GM21737 (cell line): Measurements from ENCODE around the gene OBSCN.

Experiments used
- ATAC-seq: cut with Tn5 transposase; IDR thresholded peaks from one replicate; pipeline ENCODE4 v1.9.1; 2021; ENCODE audit warnings: mild to moderate bottlenecking, moderate library complexity; ENCODE audit not compliant: unreplicated experiment

Gene OBSCN, protein sequence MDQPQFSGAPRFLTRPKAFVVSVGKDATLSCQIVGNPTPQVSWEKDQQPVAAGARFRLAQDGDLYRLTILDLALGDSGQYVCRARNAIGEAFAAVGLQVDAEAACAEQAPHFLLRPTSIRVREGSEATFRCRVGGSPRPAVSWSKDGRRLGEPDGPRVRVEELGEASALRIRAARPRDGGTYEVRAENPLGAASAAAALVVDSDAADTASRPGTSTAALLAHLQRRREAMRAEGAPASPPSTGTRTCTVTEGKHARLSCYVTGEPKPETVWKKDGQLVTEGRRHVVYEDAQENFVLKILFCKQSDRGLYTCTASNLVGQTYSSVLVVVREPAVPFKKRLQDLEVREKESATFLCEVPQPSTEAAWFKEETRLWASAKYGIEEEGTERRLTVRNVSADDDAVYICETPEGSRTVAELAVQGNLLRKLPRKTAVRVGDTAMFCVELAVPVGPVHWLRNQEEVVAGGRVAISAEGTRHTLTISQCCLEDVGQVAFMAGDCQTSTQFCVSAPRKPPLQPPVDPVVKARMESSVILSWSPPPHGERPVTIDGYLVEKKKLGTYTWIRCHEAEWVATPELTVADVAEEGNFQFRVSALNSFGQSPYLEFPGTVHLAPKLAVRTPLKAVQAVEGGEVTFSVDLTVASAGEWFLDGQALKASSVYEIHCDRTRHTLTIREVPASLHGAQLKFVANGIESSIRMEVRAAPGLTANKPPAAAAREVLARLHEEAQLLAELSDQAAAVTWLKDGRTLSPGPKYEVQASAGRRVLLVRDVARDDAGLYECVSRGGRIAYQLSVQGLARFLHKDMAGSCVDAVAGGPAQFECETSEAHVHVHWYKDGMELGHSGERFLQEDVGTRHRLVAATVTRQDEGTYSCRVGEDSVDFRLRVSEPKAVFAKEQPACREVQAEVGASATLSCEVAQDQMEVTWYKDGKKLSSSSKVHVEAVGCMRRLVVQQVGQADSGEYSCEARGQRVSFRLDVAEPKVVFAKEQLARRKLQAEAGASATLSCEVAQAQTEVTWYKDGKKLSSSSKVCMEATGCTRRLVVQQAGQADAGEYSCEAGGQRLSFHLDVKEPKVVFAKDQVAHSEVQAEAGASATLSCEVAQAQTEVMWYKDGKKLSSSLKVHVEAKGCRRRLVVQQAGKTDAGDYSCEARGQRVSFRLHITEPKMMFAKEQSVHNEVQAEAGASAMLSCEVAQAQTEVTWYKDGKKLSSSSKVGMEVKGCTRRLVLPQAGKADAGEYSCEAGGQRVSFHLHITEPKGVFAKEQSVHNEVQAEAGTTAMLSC (N-terminal part only)

DNA sequence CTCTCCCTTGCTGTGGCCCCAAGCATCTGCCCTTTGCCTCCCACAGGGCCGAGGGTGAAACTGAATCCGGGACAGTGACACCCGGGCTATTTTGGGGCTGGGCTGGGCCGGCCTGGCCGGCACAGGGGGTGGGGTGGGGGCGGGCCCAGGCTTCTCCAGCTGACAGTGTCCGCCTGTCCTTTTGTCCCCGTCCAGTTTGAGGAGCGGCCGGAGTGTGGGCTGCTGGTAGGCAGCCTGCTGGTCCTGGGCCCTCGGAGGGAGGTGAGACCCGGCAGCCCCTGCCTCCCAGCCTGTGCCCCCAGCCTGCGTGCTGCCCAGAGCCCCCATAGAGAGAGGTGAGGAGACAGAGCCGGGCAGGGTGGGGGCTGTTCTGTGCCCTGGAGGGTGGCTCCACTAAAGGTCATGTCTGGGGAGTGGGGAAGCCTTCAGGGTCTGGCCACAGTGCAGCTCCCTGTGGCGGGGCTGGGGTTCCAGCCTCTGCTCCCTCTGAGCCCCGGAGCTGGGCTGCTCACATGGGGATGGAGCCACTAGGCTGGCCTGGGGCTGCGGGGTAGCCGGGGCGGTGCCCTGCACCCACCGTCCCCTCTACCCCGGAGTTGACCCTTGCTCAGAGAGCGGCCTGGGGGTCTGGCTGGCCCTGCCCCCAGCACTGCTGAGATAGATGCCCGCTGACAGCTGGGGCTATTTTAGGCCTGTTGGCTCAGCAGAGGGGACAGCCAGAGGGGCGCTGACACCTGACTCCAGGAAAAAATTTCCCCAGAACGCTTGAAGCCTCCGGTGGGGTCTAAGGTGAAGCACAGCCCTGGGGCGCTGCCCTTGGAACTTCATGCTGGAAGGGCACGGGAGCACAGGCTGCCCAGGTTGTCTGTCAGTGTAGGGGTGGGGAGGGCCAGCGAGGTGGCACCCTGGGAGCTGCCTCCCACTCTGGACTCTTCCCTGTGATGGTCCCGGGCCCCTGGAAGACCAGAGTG is at the start of gene OBSCN:
OBSCN (plus strand) TSS at position 194 of the 971 bp plus-strand sequence. CDS start 3,740 bp downstream, outside the sequence.
- no peak for ATAC-seq

DNA sequence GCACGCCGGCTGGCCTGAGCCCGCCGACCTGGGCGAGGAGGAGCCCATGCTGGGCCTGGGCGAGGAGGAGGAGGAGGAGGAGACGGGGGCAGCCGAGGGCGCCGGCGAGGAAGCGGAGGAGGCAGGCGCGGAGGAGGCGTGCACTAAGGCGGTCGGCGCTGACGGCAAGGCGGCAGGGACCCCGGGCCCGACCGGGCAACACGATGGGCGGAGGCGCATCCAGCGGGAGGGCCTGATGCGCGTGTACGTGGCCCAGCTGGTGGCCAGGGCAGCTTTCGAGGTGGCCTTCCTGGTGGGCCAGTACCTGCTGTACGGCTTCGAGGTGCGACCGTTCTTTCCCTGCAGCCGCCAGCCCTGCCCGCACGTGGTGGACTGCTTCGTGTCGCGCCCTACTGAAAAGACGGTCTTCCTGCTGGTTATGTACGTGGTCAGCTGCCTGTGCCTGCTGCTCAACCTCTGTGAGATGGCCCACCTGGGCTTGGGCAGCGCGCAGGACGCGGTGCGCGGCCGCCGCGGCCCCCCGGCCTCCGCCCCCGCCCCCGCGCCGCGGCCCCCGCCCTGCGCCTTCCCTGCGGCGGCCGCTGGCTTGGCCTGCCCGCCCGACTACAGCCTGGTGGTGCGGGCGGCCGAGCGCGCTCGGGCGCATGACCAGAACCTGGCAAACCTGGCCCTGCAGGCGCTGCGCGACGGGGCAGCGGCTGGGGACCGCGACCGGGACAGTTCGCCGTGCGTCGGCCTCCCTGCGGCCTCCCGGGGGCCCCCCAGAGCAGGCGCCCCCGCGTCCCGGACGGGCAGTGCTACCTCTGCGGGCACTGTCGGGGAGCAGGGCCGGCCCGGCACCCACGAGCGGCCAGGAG is 49.5 kb upstream of the OBSCN start:
- ATAC-seq = no peak

DNA sequence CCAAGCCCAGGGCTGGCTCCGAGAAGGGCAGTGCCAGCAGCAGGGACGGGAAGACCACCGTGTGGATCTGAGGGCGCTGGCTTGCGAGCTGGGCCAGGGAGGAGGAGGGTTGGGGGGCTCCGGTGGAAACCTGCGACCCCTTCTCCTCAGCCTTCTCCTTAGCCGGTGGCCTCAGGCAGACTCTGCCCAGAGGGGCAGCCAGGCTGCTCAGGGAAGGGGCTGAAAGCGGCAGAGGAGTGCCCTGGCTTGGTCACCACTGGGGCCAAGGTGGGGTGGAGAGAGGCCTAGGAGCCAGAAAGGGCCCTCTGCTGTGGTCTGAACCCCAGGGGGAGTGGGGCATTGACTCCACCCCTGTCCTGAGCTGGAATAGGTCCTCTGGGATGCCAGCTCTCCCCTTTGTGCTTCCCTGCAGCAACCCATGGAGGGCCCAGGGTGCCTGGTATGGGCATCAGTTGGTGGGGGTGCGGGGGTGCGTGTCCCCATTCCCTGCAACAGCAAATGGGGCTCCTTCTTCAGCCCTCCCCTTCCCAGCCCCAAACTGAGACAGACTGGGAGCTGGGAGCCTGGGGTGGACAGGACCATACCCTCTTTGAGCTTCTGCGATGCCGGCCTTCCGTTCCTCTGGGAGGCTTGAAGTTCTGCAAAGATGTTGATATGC is 48.7 kb upstream of the OBSCN start:
- ATAC-seq = no peak

DNA sequence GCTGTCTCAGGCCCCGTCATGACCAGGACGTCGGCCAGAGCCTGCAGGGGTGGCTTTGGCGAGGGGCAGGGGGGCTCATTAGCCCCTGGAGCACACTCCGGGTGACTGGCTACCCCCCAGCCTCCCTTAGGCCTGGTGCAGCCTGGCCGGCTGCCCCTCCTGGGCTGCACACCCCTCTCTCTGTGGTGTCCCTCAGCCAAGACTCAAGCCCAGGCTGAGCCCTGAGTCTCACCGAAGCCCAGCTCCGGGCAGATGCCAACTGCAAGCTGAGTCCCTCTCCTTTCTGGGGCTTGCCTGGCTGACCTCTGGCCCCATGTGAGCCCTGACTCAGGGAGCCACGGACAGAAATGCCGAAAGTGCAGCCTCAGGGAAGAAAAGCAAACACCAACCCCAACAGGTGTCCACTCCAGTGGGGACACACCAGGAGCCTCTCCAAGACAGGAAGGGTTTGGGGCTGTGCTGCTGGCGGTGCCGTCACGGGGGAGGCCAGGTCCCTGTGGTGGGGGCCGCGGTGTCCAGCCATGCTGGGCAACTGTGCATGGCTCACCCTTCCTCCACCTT is 47.6 kb upstream of the OBSCN start:
- ATAC-seq = no peak

DNA sequence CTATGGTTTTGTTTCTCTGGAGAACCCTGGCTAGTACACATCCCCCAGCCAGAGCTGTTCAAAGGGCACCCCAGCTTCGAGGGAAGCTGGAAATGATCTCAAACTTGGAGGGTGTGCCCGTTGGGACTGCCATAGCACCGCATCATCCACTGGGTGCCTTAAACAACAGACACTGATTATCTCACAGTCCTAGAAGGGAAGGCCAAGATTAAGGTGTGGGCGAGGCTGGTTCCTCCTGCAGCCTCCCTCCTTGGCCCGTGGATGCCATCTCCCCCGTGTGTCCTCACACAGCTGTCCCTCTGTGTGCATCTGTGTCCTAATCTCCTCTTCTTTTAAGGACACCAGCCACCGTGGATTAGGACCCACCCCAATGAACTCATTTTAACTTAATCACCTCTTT is 46.5 kb upstream of the OBSCN start:
- ATAC-seq = no peak

DNA sequence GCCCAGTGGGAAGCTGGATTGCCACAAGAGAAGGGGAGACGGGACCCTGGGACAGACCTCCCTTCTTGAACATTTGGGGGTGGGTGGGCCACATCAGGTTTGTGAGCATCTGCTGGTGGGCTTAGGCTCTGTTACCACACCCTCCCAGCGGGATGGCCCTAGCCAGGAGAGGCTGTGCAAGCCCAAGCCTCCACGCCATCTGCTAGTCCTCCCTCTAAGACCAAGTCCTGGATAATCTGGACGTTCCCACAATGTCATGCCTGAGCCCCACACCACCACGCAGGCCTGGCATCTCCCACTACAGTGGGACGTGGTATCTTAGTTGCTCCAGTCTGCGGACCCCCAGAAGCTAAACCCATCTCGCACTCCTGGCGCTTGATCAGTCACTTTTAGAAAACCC is 46.0 kb upstream of the OBSCN start:
- ATAC-seq = no peak

DNA sequence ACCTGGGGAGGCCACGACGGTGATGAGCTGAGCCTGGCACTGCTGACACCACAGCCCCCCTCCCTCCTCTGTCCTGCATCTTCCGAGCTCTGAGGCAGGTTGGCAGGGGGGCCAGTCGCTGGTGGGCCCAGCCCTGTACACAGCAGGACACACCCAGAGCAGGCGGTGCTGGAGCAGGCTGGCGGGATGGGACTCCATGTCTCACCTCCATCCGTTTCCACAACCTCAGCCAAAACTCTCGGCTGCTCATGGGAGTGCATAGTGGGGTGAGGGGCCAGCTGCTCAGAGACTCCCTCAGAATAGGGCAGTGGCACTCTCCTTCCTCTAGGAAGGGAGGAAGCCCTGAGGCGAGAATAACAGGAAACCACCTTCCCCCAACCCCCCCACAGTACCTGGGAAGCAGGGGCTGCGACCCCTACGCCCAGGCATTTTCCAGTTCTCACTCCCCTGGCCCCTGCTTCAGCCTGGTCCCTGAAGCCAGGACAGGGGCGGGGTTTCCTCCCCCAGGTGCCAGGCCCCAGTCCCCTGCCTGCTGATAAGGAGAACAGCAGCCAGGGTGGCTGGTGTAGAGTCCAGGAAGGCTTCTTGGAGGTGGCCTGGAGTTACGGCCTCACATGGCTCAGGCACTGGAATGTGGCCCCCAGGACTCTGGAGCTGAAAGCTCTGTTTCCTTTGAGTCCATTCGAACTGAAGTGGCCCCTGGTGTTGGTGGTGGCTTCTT is 45.4 kb upstream of the OBSCN start:
- no peak for ATAC-seq

DNA sequence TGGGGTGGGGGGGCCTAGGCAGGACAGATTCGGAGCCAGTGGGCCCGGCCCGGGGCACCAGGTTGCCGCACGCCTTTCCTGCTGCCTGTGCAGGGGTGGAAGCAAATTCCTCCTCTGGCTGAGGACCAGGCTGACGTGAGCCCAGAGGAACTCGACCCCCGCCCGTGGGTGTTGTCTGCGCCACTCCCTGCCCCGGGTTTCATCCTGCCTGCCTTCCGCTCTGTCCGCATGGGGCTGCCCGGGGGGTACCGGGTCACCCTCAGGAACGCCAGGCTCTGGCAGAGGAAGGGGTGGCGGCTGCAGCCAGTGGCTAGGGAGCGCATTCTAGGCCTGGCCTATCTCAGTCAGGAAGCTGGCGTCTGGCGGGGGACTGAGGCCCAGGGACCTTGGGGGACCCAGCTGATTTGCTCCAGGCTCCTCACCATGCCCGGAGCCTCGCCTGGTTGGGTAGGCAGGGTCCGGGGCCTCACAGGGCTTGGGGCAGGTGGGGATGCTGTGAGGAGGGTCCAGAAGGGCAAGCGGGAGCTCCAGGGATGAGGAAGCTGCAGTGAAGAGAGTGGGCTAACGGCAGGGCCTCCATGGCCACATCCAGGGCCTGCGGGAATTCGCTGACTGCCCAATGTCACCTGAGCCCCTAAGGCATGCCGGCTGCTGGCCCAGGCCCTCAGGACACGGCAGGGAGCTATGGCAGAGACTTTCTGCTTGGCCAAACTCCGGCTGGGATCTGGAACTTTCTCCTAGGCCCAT is 44.7 kb upstream of the OBSCN start:
- ATAC-seq = no peak

DNA sequence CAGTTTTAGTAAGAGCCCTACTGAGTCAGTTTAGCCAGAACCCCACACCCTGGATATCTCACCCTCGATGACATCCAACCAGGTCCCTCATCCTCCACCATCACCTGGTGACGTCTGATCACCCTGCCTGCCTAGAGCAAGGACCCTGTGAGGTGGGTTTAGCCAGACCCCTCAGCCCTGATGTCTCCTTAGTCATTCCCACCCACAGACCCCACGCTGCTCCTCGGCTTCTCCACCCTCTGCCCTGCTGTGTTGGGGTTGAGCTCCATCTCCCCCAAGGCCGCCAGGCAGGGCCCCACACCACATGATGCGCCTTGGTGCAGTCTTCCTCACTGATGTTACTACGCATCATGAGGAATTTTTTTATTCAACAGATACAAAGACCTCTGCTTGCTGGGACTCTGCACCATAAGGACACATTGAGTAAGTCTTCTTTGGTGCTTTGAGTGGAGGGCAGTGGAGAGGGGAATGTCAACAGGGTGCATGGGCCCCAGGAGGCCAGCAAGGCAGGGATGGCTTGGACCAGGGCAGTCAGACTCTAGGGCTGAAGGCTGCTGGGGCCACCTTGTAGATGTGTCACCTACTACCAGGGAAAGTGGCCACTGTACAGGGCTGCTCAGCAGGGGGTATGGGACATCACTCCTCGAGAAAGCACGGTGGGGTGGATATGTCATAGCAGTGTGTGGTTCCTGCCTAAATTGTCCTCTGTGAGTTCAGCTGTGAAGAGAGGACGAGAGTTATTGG is 43.9 kb upstream of the OBSCN start:
- no peak for ATAC-seq

DNA sequence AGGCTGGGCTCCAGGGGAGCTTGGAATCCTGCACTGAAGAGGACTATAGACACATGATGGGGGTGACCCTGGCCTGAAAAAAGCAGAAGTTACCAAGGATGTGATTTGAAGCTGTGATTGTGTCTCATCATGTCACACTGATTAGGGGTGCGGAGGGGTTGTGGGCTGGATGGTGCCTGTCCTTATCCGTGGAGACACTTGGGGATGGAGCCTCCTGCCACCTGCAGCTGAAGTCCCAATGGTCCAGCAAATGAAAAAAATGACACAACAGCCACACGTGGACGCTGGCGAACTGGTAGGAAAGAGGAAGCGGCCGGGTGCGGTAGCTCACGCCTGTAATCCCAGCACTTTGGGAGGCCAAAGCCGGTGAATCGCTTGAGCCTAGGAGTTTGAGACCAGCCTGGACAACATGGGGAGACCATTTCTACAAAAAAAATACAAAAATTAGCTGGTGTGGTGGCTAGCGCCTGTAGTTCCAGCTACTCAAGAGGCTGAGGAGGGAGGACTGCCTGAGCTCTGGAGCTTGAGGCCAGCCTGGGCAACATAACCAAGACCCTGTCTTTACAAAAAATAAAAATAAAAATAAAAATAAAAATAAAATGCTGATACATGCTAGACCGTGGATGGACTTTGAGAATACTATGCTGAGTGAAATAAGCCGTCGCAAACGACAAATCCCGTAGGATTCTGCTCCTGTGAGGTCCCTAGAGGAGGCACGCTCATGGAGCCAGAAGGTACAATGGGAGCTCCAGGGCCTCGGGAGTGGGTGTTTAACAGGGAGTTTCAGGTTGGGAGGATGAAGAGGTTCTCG is 43.1 kb upstream of the OBSCN start:
- ATAC-seq = no peak

DNA sequence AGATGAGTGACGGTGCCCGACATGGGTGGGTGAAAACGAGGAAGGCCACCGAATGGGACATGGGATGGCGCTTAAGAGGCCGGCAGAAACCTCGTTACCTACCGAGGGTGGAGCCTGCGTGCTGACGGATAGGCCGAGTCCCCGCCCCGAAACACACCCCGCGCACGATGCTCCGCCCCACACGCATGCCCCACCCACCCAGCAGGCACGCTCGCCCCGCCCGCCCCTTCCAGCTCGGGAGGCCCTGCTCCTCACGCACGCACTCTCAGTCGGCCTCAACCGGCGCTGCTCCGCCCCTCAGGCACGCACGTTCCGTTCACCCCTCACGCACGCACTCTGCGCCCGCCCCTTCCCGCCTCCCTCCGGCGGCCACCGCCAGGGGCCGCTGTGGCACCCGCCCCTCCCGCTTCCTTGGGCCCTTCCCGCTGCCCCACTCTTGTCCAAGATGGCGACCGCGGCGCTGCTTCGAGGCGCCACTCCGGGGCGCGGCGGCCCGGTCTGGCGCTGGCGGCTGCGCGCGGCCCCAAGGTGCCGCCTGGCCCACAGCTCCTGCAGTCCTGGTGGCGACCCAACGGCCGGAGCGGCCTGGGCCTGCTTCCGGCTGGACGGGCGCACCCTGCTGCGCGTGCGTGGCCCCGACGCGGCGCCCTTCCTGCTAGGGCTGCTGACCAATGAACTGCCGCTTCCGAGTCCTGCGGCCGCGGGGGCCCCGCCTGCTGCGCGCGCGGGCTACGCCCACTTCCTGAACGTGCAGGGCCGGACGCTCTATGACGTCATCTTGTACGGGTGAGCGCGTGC is 42.3 kb upstream of the OBSCN start, which contains the start of gene IBA57:
IBA57 (plus strand) TSS at position 433 of the 798 bp plus-strand sequence; CDS start at position 446, 13 bp downstream.
- ATAC-seq = peak; percentile 80

DNA sequence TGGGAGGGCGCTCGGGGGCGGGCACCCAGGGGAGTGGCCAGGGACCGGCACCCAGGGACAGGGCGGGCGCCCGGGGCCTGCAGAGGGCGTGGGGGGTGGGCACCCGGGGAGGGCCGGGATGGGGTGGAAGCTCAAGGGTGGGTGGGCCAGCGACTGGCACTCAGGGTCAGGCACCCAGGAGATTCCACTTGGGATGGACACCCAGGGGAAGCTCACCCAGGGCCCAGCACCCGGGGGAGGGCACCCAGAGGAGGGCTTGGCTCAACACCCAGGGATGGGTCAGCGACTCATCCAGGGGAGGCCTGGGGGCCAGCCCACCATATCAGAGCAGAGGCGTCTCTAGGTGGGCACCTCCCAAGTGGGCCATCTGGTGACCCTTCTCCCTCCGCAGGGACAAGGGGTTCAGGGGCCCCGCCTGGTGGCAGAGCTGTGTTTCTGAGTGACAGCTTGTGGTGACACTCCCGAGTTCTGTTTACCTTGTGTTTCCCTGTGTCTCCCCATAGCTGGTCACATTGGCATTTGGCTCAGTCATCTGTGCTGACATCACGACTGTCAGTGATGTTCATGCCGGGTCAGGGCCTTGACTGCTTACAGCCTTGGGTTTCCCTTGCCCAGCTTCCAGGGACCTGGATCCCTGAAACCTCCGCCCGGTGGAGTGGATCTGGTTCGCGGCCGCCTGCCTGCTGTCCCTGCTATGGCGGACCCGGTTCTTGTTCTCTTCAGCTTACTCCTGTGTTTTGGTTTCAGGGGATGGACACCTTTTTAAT is 41.5 kb upstream of the OBSCN start:
- peak; percentile 8 for ATAC-seq

DNA sequence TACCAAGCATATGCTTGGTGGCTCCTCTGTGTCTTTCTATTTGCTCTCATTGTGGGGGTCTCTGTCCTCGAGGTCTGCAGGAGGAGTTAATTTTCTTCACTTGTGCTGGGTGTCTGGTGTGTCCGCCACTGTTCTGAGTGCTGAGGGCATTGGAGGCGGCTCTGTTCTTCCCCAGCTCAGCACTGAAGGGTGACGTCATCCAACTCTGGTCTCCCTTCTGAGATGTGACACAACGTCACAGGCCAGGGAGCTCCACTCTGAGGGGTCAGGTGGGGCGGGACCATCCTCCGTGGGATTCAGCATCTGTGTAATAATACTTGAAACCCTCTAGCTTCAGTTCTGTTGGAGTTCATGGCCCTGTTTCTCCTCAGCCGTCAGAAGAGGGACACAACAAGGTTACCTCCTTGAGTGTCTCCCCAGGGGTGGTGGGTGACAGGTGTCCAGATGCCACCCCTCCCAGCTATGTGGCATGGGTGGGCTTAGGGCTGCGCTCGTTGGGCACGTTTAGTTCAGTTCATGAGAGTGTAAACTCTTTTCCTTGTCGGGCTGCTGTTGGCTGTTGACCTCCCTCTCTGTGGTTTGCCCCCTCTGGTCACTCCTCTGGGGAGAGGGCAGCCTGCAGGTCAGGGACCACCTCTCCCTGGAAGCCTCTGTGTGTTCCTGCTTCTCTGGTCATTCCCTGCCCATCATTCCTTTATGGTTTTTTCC is 39.1 kb upstream of the OBSCN start:
- no peak for ATAC-seq
